ENCODE results near the gene CCDC136.

Gene CCDC136

DNA sequence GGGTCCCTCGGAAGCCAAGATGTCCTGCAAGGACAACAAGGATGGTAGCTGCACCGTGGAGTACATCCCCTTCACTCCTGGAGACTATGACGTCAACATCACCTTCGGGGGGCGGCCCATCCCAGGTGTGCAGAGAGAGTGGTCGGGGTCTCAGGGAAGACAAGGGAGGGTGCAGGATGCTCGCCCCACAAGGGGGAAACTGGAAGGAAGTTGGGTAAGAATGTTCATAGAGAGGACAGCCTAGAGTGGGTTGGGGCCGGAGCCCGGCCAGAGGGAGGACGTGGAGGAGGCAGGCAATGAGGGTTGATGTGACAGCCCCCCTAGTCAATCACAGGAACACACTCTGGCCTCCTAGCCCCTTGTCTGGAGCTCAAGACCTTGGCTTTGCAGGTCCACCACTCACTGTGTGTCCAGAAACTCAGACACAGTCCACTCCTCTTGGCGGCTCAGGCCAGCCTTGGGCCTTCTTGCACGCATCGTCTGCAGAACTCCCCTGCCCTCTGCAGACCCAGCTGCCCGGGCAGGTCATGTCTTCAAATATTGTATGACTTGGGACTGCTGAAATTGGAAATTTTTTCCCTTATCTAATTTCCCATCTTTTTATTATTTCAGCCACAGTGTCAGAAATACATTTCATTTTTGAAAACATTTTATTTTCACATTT, 55.1 kb downstream of the CCDC136 start:
- DNase-seq: no peak

GRCh38 chr7:128847721-128848211, 56.0 kb downstream of the CCDC136 start:
- DNase-seq: no peak

DNA sequence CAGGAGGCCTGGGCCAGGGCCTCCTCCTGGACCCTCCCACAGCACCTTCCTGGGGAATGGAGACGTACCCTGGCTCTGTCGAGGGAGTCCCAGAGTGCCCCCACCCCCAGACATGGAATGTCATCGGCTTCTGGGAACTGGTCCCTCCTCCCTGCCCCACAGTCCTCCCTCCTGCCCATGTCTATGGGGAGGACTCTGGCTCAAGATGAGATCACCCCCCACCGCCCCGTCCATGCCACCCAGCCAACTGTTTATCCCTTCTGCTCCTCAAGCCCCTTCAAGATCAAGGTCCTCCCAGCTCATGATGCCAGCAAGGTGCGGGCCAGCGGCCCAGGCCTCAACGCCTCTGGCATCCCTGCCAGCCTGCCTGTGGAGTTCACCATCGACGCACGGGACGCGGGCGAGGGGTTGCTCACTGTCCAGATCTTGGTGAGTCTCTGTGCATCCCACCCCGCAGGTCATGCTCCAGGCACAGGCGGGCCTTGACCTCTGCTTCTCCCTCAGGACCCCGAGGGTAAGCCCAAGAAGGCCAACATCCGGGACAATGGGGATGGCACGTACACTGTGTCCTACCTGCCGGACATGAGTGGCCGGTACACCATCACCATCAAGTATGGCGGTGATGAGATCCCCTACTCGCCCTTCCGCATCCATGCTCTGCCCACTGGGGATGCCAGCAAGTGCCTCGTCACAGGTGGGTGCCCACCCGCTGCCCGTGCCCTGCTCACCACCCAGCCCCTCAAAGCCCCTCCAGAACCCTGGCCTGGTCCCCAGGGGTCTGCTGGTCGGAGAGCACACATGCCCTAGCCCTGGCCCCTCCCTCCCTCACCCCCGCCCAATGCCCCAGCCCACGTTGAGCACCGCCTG, 56.8 kb downstream of the CCDC136 start:
- no peak for DNase-seq

GRCh38 chr7:128849156-128849515, 57.4 kb downstream of the CCDC136 start:
- no peak for DNase-seq

GRCh38 chr7:128849804-128850490, 58.2 kb downstream of the CCDC136 start:
- no peak for DNase-seq

DNA sequence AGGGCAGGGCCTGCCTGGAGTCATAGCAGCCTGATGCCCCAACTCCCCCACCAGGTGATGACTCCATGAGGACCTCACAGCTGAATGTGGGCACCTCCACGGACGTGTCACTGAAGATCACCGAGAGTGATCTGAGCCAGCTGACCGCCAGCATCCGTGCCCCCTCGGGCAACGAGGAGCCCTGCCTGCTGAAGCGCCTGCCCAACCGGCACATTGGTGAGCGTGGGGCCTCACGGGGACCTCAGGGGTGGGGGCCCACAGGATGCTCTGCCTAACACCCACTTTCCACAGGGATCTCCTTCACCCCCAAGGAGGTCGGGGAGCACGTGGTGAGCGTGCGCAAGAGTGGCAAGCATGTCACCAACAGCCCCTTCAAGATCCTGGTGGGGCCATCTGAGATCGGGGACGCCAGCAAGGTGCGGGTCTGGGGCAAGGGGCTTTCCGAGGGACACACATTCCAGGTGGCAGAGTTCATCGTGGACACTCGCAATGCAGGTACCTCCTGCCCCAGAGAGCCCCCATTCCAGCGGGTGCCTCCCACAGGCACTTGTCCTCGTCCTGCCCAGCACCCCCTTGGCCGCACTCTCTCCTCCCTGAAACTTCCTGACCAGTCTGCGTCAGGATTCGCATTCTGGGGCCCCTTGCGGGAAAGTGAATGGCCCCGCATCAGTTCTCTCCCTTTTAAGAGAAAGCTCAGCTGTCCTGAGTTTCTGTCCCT, 60.9 kb downstream of the CCDC136 start:
- DNase-seq: no peak

GRCh38 chr7:128853799-128854198, 62.0 kb downstream of the CCDC136 start:
- no peak for DNase-seq

DNA sequence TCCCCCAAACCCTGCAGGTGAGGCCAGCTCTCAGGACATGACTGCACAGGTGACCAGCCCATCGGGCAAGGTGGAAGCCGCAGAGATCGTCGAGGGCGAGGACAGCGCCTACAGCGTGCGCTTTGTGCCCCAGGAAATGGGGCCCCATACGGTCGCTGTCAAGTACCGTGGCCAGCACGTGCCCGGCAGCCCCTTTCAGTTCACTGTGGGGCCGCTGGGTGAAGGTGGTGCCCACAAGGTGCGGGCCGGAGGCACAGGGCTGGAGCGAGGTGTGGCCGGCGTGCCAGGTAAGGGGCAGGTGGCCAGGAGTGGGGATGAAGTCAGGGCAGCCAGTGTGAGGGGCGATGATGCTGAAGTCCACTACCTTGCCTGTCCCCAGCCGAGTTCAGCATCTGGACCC, 62.6 kb downstream of the CCDC136 start:
- no peak for DNase-seq

GRCh38 chr7:128855559-128855958, 63.8 kb downstream of the CCDC136 start:
- DNase-seq: no peak

DNA sequence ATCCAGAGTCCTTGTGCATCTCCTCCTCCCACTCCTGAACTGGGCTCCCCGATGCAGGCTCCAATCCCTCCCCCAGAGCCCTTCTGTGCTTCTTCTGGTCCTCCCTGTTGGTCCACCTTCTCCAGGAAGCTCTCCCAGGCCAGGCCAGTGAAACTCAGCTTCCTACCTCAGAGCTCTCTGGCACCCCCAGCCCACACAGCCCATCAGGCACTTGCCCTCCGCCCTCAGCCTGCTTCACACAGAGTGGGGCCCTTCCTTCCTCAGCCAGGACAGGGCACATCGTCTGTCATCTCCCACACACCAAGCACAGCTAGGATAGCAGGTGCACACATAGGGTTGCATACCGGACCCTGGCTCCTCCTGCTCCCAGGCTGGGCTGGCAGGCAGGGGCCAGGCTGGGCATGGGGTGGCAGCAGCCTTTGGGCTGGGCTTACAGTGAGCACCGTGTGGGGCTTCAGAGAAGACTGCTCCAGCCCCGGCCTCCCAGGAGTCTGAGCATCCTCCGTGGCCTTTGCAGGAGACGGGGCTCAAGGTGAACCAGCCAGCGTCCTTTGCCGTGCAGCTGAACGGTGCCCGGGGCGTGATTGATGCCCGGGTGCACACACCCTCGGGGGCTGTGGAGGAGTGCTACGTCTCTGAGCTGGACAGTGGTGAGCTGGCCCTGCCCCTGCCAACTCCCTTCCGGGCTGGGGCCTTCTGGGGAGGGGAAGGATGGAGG, 64.4 kb downstream of the CCDC136 start:
- no peak for DNase-seq

- no peak for DNase-seq
Observed at GRCh38 chr7:128858380-128859231, 66.8 kb downstream of the CCDC136 start.

- DNase-seq: no peak
Observed at GRCh38 chr7:128859232-128860157, 67.7 kb downstream of the CCDC136 start.

DNA sequence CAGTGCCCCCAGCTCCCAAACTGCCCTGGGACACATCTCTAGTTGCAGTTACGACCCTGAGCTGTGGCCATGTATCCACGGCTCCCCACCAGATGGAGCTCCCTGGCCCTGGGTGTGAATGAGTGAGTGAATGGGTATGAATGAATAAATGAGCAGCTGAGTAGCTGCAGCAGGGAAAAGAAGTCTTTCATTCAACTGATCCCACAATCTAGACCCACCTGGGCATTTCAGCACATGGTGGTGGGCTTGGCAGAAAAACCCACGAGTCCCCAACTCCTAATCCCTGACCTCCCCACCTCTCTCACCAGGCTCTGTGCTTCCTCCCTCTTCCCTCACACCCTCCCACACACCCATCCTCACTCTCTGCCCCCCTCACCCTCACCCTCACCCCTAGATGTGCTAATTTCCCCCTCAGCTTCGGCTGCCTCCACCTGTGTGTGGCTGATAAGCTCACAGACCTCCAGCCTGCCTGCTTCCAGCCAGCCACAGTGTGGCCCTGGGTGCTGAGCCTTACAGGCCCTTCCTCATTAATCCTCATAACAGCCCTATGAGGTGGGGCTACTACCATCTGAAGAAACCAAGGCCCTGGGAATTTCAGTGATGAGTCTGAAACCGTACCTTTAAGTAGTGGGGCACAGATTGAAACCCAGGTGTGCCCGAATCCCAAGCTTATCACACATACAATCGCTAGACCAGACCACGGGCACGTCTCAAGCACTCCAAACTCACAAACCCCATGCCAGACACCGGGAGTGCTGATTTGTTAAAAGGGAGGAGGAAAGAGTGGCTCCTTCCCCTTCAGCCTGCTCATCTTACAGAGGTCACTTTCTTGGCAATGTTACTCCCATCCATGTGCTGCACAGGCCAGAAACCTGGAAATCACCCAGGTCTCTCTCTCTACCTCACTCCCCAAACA, 68.6 kb downstream of the CCDC136 start:
- no peak for DNase-seq

DNA sequence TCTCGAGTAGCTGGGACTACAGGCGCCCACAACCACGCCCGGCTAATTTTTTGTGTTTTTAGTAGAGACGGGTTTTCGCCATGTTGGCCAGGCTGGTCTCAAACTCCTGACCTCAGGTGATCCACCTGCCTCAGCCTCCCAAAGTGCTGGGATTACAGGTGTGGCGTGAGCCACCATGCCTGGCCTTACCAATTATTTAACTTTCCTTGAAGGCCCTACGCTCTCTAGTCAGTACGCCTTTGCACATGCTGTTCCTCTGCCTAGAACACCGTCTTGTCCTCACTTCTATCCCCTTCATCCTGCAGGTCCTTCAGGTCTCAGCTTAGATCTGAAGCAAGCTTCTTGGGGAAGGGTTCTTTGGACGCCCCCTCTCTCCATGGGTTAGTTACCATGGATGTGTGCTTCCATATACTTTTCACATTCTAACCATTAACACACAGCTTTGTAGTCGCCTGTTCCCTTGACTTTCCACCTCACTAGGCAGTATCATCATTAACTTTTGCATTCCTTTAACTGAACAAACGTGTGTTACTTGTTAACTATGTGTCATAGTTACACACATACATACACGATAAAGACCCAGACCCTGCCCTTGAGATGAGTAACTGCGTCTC, 70.3 kb downstream of the CCDC136 start:
- no peak for DNase-seq

DNA sequence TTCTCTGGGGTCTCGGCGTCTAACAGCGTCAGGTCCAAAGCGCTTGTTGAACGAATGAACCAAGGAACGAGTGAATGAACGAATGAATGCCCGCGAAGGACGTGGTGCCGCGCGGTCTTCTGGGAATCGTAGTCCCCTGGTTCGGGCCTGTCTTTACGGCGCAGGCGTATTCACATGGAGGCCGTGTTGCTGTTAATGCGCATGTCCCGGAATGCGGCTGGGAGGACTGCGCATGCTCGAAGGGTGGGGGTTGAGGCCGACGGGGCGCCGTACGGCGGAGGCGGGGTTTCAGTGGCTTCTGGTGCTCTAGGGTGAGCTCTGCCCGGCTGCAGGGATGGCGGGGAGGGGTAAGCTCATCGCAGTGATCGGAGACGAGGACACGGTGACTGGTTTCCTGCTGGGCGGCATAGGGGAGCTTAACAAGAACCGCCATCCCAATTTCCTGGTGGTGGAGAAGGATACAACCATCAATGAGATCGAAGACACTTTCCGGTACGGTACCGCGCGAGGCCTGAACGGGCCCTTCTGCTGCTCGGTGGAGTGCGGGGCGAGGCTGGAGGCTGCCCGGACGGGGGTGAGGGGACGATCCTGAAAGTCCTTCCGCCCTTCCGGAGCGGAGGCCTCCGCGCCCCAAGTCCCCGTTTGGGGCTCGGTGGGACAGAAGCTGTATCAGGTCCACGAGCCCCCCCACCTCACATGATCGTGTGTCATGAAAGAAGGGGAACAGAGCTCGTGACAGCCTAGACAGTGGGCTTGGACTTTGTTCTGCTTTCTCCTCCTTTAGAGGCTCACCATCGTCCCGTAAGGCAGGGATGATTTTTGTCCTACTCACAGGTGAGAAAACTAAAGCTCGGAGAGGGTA, 71.0 kb downstream of the CCDC136 start, which contains the start of gene ATP6V1F:
TSS of gene ATP6V1F (plus strand) at position 286 of the 862 bp plus-strand sequence. CDS start at position 335, 49 bp downstream.
- DNase-seq: peak; percentile 99

- DNase-seq: no peak
Observed at GRCh38 chr7:128863433-128863989, 71.7 kb downstream of the CCDC136 start.

- DNase-seq: no peak
Observed at GRCh38 chr7:128865303-128865702, 73.5 kb downstream of the CCDC136 start.
